HG03039 (cell line): Measurements from ENCODE around the gene CAMK4.

Experiments
- ATAC-seq: cut with Tn5 transposase; IDR thresholded peaks from one replicate; pipeline ENCODE4 v1.9.1; 2021; ENCODE audit warnings: mild to moderate bottlenecking, moderate library complexity; ENCODE audit not compliant: unreplicated experiment

CAMK4 gene

DNA sequence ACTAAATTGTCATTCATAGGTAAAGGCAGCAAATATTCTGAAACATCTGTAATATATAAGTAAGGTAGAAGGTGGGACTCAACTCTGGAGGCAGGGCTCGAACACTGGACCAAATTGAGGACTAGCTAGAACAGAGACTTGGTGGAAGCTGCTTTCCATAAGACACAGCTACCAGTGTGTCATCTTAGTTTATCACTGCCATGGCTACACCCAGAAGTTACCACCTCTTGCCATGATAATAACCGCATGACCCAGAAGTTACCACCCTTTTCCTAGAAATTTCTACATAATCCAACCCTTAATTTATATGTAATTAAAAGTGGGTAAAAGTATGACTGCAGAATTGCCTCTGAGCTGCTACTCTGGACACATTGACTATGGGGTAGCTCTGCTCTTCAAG lies 188.4 kb downstream of the CAMK4 start:
- no peak for ATAC-seq

DNA sequence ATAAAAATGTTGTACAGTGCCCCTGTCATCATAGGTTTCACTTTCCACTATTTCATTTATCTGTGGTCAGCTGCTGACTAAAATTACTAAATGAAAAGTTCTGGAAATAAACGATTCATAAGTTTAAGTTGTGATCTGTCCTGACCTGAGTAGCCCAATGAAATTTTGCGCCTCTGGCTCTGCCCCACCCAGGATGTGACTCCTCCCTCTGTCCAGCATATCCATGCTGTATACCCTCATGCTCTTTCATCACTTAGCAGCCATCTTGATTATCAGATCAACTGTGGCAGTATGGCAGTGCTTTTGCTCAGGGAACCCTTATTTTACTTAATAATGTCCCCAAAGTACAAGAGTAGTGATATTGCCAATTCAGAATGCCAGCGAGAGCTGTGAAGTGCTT lies 190.9 kb downstream of the CAMK4 start:
- no peak for ATAC-seq

DNA sequence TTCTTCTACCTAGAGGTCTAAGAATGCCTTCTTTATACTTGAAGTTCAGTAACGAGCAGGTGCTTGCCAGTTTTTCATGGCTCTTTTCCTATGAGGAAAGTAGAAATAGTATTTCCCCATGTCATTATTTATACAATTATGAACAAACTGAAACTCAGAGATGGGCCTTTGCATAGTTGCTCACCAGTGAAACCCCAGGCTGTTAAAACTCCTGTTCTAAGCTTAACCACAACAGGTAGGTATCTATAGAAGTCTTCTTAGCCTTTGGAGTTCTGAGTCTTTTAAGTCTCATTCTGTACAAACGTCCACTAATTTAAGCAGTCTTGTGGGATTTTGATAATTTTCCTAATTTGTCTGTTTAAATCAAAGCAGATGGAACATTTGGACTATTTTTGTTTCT lies 198.1 kb downstream of the CAMK4 start:
- ATAC-seq: peak; percentile 81

DNA sequence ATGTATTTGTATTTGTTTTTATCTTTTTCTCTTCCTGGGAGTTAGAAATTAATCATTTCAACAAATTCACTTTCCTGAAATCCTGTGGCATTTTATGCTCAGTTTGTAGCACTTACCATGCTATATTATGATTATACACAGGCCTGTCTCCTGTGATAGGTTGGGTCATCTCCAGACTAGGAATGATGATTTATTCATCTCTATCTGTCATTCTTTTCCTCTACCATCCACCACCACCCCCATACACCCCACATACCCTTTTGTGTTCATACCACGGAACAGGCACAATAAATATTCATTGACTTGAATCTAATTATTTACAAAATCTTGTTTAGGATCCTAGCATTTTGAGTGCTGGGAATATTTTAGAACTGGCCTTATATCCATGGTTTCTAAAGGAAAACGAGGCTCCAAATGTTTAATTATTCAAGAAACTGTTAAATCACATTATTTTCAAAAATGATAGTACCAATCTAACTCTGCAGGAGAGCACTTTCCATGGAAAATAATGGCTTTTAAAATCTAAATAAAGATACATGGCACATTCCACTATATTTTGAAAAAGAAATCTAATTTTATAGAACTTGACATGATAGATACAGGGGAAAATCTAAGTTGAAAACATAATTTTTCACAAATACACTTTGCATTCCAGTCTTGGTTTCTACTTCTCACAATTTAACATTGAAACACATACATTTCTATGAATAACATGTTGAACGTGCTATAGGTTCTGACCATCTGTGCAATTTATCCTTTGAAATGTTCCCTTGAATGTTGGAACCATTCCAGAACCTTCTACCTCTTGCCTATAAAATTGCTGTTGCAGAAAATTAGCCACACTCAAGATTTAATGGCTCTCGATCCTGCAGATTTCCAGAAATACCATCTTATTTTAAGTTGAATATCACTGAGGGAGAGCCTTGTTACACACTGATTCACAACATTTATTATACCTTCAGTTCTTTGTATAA lies 198.8 kb downstream of the CAMK4 start:
- no peak for ATAC-seq

DNA sequence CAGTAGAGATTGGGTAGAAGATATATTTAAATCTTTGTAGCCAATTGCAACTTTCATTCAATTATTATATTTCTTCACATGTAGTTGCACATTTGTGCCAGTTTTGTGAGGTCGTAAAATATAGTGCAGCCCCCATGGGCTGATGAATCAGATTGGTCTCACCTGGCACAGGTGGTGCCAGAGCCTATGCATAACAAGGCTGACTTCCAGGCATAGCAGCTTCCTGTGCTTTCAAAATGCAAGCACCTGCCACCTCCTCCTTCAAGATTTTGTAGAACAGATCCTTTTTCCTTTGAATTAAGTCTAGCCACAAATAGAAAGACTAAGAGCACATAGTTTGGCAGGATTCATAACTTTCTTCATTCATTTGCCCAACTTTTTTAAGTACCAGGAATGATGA lies 201.0 kb downstream of the CAMK4 start:
- ATAC-seq: no peak

DNA sequence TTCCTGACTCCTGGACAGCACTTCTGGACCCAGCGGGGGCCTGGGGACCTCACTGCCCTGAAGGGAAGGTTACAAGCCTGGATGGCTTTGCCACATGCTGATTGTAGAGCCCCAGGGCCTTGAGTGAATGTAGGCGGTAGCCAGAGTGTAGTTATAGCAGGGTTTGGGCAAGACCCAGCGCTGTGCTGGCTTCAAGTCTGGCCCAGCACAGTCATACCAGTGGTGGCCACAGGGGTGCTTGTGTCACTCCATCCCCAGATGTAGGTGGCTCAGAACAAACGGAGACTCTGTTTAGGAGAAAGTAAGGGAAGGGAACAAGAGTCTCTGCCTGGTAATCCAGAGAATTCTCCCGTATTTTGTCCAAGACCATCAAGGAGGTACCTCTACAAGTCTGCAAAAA lies 203.6 kb downstream of the CAMK4 start:
- no peak for ATAC-seq

DNA sequence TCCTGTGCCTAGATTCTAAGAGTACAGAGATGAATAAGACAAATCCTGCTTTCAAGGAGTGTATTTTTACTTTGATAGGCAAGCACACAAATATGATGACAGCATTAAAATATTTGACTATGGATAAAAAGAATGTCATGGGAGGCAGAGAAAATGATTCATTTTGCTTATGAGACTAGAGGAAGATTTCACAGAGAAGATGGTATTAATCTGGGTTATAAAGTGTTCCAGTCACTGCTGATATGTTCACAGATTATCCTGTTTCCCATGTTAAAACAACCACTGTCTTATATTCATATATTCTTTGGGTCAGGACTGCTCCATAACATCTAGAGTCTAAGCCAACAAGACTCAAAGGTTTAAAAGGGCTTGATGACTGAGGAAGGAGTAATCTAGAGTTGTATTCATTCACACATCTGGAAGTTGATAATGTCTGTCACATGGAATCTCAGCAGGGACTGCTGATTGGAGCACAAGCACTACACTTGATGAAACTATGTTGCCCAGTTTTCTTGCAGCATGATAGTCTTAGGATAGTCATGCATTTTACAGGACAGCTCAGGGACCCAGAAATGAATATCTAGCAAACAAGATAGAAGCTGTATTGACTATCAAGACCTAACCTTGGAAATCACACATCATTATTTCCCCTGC lies 208.8 kb downstream of the CAMK4 start:
- no peak for ATAC-seq

DNA sequence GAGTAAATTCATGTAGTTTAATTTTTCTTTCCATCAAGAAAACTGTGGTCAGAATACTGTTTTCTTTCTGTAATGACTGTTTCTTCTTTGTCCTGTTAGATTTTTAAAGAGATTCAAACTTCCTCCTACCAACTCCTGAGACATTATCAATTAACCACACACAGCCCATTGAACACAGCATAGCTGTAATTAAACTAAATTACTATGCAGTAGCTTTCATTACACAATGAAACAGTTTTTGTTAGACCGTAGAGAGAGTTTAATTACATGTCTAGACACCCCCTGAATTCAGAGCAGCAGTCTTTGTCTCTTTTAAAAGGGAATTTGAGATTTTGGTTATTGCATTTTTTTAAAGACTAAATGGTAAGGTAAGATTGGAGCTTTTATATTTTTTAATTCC lies 210.6 kb downstream of the CAMK4 start:
- ATAC-seq: no peak

DNA sequence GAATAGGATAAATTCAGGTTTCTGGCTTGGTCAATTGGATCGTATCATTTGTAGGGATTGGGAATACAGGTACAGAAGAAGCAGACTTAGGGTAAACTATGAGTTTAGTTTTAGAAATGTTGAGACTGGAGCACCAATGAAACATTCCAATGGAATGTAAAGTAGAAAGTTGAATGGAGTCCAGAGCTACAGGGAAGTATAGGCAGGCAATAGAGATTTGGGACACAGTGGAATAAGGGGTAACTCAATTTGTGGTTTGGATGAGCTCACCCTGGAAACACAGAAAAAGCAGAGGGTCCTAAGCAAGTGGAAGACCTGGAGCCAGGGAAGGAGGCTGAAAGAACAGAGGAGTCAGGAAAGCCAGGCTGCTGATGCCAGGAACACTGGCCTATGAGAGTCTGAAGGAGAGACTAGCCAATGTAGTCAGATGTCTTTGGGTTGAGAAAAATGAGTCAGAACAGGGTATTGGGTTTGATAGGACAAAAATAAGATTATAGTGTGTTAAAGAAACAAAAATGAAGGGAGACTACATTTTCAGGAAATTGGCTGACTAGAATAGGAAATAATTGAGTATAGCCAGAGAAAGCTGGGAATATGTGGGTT lies 215.4 kb downstream of the CAMK4 start:
- ATAC-seq: no peak

GRCh38 chr5:111447099-111447498 lies 222.9 kb downstream of the CAMK4 start:
- no peak for ATAC-seq

DNA sequence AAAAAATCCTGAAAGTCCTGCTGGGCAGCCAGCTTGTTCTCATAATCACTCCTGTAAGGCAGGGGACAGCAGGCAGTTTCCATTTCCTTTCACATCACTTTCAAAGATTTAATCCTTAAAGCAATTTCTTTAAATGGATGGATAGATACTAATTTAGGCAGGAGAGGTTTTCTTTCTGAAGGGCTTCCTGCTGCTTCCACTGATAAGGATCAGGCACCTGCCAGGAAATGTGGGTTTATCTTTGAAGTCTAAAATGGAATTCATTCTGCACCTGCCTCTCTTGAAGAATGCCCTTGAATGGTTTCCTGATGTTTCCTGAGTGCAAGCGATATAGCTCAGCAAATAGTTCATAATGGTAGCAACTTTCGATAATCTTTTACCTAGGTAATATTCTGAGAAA lies 223.6 kb downstream of the CAMK4 start:
- no peak for ATAC-seq

GRCh38 chr5:111453295-111453694 lies 229.1 kb downstream of the CAMK4 start:
- ATAC-seq: no peak

DNA sequence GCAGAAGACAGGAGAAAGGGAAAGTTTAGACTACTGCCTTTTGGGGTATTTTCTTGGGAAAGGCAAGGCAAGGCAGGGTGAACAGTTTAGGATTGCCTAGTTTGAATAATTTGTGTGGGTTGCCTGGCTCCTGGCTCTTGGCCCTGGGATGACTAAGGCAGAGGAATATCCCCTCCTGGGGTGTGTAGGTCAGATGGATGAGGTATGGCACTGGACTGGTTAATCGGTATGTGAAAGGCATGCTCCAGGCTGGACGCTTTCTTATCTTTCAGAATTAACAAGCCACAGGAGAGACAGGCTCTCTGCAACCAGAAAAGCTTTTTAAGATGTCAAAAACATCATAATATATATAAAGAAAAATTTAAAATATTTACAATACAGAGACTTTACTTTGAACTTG lies 229.6 kb downstream of the CAMK4 start:
- ATAC-seq: no peak

DNA sequence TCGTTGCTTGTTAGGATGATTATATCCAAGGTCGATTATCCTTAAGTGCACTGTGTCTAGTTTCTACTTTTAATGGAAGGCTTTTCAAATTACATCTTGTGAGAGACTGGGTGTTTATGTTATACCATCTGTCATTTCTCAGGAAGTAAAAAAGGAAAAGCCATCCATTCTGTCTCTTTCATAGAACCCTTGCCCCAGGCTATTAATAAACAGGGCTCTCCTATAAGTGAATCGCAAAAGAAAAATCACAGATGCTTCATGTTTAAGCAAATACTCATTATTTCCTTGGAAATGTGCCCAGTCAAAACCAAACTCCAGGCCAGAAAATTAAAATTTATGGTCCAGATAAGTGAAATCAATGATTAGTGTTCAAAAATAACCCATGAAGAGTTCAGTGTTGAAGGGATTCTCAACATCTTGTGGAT lies 230.0 kb downstream of the CAMK4 start:
- no peak for ATAC-seq

DNA sequence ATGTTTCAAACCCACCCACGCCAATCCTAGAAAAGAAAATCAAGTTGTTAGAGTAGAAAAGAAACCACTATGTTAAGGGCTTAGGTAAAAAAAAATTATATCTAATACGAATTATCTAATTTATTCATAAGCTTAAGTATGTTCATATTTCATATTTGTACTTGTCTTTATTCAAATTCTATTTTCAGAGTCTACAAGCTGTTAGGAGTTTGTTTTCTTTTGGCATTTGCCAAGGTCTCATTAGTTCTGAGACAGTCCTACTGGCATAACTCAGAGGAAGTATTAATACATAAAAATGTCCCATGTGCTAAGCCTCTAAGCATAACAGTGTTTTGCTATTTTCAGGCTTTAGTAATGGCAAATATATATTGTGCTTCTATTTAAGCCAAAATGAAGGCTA lies 230.6 kb downstream of the CAMK4 start:
- no peak for ATAC-seq

DNA sequence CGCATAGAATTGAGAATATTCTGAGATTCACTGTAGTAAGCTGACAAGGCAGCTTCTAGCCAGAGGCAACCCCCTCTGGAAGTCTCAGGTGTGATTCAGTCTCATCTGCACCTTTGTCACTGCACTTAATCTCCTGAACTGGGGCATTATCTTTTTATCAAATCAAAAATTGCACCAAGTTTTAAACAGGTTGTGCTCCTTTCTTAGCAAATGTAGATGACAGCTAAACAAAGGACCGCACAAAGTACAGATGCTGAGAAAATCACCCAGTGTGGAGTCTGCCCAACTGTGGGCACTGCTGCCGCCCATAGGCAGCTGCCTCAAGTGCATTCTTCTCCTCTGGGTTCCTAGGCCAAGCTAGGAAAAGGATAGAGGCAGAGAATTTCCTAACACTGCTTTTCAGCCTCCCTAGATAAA lies 237.1 kb downstream of the CAMK4 start:
- ATAC-seq: no peak

GRCh38 chr5:111461934-111462333 lies 237.8 kb downstream of the CAMK4 start:
- ATAC-seq: no peak

DNA sequence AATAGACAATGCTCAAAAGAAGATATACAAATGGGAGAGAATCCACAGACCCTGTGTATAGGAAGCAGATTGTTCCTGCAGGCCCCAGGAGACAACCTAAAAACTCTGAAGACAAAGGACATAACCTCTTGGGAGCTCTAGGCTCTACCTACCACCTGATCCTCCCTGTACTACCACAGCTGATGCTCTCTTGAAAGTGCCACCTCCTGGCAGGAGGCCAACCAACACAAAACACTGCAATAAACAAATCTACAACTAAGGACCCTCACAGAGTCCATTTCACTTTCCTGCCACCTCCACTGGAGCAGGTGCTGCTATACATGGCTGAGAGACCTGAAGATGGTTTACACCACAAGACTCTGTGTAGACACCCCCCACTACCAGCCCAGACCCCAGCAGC lies 239.1 kb downstream of the CAMK4 start:
- ATAC-seq: no peak

DNA sequence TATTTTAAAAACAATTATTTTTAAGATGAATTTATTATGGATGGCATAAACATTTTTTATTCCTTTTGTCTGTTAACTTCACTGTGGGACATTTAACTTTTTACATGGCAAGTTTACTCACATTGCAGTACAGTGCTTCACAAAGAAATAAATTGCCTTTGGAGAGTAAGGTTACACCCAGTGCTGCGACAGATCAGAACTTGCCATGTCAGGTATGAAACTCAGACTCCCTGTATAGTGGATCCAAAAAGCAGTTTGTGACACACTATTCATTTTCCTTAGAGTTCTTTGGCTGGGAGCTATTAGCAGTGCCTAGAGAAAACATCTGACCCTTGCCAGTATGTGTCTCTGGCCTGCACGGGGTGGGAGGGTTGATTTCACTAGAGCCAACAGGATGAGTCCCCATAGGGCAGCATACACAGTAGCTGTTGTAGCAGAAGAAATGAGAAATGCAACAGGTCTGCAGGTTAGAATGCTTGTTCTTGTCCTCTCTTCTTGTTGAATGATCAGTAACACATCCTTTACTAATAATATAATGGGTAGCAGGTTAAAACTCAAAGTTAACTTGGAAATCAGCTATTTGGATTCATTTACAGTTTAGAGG lies 245.2 kb downstream of the CAMK4 start:
- ATAC-seq: no peak

GRCh38 chr5:111469903-111470302 lies 245.7 kb downstream of the CAMK4 start:
- no peak for ATAC-seq

- ATAC-seq: no peak
Observed at GRCh38 chr5:111472096-111472495, 247.9 kb downstream of the CAMK4 start.
